ENCODE results near the gene PRCC.

GRCh38 chr1:156744786-156745419 lies 22.4 kb upstream of the PRCC start:
- no peak for TF ChIP-seq ZBTB7A (CRISPR knock-in tag; IDR thresholded peaks at IDR 0.05)
- TF ChIP-seq, protein P1, sequence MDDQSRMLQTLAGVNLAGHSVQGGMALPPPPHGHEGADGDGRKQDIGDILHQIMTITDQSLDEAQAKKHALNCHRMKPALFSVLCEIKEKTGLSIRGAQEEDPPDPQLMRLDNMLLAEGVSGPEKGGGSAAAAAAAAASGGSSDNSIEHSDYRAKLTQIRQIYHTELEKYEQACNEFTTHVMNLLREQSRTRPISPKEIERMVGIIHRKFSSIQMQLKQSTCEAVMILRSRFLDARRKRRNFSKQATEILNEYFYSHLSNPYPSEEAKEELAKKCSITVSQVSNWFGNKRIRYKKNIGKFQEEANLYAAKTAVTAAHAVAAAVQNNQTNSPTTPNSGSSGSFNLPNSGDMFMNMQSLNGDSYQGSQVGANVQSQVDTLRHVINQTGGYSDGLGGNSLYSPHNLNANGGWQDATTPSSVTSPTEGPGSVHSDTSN (CRISPR knock-in tag; IDR thresholded peaks at IDR 0.05; ENCODE audit: borderline replicate concordance) = no peak
- TF ChIP-seq TEAD3 (CRISPR knock-in tag; optimal IDR thresholded peaks at IDR 0.05; ENCODE audit: borderline replicate concordance) = no peak
- TF ChIP-seq, protein P2, sequence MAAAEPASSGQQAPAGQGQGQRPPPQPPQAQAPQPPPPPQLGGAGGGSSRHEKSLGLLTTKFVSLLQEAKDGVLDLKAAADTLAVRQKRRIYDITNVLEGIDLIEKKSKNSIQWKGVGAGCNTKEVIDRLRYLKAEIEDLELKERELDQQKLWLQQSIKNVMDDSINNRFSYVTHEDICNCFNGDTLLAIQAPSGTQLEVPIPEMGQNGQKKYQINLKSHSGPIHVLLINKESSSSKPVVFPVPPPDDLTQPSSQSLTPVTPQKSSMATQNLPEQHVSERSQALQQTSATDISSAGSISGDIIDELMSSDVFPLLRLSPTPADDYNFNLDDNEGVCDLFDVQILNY (CRISPR knock-in tag; conservative IDR thresholded peaks at IDR 0.05) = no peak
- TF ChIP-seq, protein P3, sequence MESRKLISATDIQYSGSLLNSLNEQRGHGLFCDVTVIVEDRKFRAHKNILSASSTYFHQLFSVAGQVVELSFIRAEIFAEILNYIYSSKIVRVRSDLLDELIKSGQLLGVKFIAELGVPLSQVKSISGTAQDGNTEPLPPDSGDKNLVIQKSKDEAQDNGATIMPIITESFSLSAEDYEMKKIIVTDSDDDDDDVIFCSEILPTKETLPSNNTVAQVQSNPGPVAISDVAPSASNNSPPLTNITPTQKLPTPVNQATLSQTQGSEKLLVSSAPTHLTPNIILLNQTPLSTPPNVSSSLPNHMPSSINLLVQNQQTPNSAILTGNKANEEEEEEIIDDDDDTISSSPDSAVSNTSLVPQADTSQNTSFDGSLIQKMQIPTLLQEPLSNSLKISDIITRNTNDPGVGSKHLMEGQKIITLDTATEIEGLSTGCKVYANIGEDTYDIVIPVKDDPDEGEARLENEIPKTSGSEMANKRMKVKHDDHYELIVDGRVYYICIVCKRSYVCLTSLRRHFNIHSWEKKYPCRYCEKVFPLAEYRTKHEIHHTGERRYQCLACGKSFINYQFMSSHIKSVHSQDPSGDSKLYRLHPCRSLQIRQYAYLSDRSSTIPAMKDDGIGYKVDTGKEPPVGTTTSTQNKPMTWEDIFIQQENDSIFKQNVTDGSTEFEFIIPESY (CRISPR knock-in tag; IDR thresholded peaks at IDR 0.05) = no peak
- TF ChIP-seq TAF1 (CRISPR knock-in tag; IDR thresholded peaks at IDR 0.05) = no peak
- TF ChIP-seq HNRNPLL (IDR thresholded peaks at IDR 0.05; ENCODE audit: low read depth, low read length, poor library complexity, severe bottlenecking) = no peak
- no peak for TF ChIP-seq CTCF (CRISPR knock-in tag; IDR thresholded peaks at IDR 0.05)
- no peak for TF ChIP-seq MEIS1 (CRISPR knock-in tag; IDR thresholded peaks at IDR 0.05; ENCODE audit: borderline replicate concordance)
